WERI-Rb-1 (cell line): Measurements from ENCODE around the gene PLAAT2.
"Not testable (repeated sequence)": the region's sequence is repeated elsewhere in the genome, so short reads cannot be mapped to it uniquely, and the experiment has no call there.

Experiments
- DNase-seq: peaks from one replicate; pipeline ENCODE4 v3.0.0-alpha.2; 2020
- H3K27ac ChIP-seq: fragments of 250-450 bp; sonication (Bioruptor Pico); 2 replicates; pipeline ENCODE4 v1.5.1; 2020; ENCODE audit warnings: mild to moderate bottlenecking, moderate library complexity
- H3K27me3 ChIP-seq: fragments of 250-450 bp; sonication (Bioruptor Pico); 2 replicates; pipeline ENCODE4 v1.5.1; 2021; ENCODE audit warnings: mild to moderate bottlenecking, low read depth, moderate library complexity; ENCODE audit not compliant: insufficient read depth, severe bottlenecking
- H3K36me3 ChIP-seq: fragments of 250-450 bp; sonication (Bioruptor Pico); 2 replicates; pipeline ENCODE4 v1.5.1; 2020; ENCODE audit warnings: mild to moderate bottlenecking, moderate library complexity
- H3K4me3 ChIP-seq: 2 replicates; pipeline ENCODE4 v1.5.1; 2011; ENCODE audit warnings: low read depth, mild to moderate bottlenecking, control low read depth, low read length
- H3K9me3 ChIP-seq: fragments of 250-450 bp; sonication (Bioruptor Pico); 2 replicates; pipeline ENCODE4 v1.5.1; 2021; ENCODE audit warnings: mild to moderate bottlenecking, moderate library complexity; ENCODE audit not compliant: severe bottlenecking
- TF ChIP-seq, protein P1 (sequence below): IDR thresholded peaks from 2 replicates; pipeline ENCODE4 v1.5.1; 2011; ENCODE audit warnings: low read depth, mild to moderate bottlenecking, control low read depth, inconsistent platforms, low read length

The PLAAT2 gene

GRCh38 chr11:63553759-63554158 lies 9.4 kb downstream of the PLAAT2 start:
- Histone ChIP-seq H3K4me3 (no peak overlapping the region), H3K27me3 (peaks cover 2% of the 10 kb centered on the region), H3K36me3 (no peaks in the 10 kb centered on the region), H3K27ac (no peak overlapping the region), H3K9me3 (no peaks in the 10 kb centered on the region)
- no peak for DNase-seq
- TF ChIP-seq, protein P1, sequence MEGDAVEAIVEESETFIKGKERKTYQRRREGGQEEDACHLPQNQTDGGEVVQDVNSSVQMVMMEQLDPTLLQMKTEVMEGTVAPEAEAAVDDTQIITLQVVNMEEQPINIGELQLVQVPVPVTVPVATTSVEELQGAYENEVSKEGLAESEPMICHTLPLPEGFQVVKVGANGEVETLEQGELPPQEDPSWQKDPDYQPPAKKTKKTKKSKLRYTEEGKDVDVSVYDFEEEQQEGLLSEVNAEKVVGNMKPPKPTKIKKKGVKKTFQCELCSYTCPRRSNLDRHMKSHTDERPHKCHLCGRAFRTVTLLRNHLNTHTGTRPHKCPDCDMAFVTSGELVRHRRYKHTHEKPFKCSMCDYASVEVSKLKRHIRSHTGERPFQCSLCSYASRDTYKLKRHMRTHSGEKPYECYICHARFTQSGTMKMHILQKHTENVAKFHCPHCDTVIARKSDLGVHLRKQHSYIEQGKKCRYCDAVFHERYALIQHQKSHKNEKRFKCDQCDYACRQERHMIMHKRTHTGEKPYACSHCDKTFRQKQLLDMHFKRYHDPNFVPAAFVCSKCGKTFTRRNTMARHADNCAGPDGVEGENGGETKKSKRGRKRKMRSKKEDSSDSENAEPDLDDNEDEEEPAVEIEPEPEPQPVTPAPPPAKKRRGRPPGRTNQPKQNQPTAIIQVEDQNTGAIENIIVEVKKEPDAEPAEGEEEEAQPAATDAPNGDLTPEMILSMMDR, result no peak

DNA sequence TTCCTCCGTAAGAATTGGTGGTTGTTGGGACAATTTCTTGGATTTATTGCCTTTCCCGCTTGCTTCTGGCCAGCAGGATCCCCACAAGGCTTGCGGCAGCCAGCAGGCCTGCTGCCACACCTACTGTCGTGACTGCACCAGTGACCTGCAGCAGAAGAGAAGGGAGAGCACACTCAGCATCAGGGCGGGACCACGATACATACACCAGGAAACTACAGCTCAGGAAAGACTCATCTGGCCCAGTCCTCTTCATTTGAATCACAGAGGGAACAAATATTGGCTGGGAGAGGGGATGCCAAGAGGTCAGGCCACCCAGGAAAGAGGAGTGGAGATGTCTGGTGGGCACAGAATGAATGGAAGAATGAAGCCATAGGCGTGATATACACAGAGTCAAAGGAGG lies 10.3 kb downstream of the PLAAT2 start:
- no peaks in the 10 kb centered on the region for H3K9me3 ChIP-seq
- no peak for DNase-seq
- no peaks in the 10 kb centered on the region for H3K27me3 ChIP-seq
- no peaks in the 10 kb centered on the region for H3K36me3 ChIP-seq
- H3K27ac ChIP-seq, result no peak overlapping the region
- TF ChIP-seq, protein P1, result no peak
- no peak overlapping the region for H3K4me3 ChIP-seq

DNA sequence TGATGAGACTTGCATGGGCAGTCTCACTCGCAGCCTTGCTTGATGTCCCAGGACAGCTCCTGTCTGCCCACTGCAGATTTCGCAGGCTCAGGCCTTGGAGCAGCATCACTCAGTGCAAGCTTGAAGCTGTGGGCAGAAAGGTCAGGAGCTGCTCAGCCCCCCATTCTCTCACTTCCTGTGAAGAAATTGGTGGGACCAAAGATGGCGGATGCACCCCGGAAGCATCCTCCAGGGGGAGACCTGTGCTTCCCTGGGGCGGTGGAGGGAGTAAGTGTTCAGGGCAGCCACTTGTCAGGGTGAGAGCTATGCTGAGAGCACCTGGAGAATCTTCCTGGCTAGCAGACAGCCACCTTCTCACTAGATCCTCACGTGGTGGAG lies 11.3 kb downstream of the PLAAT2 start:
- Histone ChIP-seq H3K4me3 (no peak overlapping the region), H3K9me3 (no peaks in the 10 kb centered on the region), H3K36me3 (no peaks in the 10 kb centered on the region), H3K27ac (no peak overlapping the region), H3K27me3 (no peaks in the 10 kb centered on the region)
- DNase-seq, result no peak
- TF ChIP-seq, protein P1, result no peak

- Histone ChIP-seq H3K9me3 (no peaks in the 10 kb centered on the region), H3K36me3 (no peaks in the 10 kb centered on the region), H3K4me3 (no peak overlapping the region), H3K27ac (no peak overlapping the region), H3K27me3 (no peaks in the 10 kb centered on the region)
- DNase-seq, result no peak
- TF ChIP-seq, protein P1, result no peak
These were observed 11.9 kb downstream of the PLAAT2 start for GRCh38 chr11:63551091-63551888.

GRCh38 chr11:63550156-63550700 lies 13.0 kb downstream of the PLAAT2 start:
- H3K4me3 ChIP-seq, DNase-seq, H3K9me3 ChIP-seq, H3K27me3 ChIP-seq, H3K36me3 ChIP-seq, H3K27ac ChIP-seq: not testable (repeated sequence)

- no peaks in the 10 kb centered on the region for H3K36me3 ChIP-seq
- no peak overlapping the region for H3K4me3 ChIP-seq
- no peak for DNase-seq
- H3K27ac ChIP-seq, result no peak overlapping the region
- no peaks in the 10 kb centered on the region for H3K27me3 ChIP-seq
- TF ChIP-seq, protein P1, result no peak
- no peaks in the 10 kb centered on the region for H3K9me3 ChIP-seq
These were observed 13.8 kb downstream of the PLAAT2 start for GRCh38 chr11:63549411-63549810.
